Measurements from ENCODE around the gene CHD3.
"Not testable (repeated sequence)": the region's sequence is repeated elsewhere in the genome, so short reads cannot be mapped to it uniquely, and the experiment has no call there.

CHD3 gene

GRCh38 chr17:7850701-7851437 is 37.7 kb upstream of the CHD3 start:
- no peak for DNase-seq

- DNase-seq = peak; percentile 64
Measured at GRCh38 chr17:7851438-7852261, 36.9 kb upstream of the CHD3 start.

- no peak for DNase-seq
Measured at GRCh38 chr17:7852262-7852670, 36.3 kb upstream of the CHD3 start.

- no peak for DNase-seq
Measured at GRCh38 chr17:7852919-7853690, 35.5 kb upstream of the CHD3 start.

- DNase-seq = no peak
Measured at GRCh38 chr17:7853691-7854038, 34.9 kb upstream of the CHD3 start.

GRCh38 chr17:7854078-7854777 is 34.4 kb upstream of the CHD3 start:
- no peak for DNase-seq

GRCh38 chr17:7854851-7855659 is 33.5 kb upstream of the CHD3 start, which contains the start of gene TMEM88:
Gene TMEM88, plus strand, starts transcription at chr17:7855066. Its CDS starts 9 bp downstream, at chr17:7855075.
- no peak for DNase-seq

GRCh38 chr17:7855660-7856010 is 33.0 kb upstream of the CHD3 start:
- no peak for DNase-seq

- no peak for DNase-seq
Measured at GRCh38 chr17:7856011-7856810, 32.4 kb upstream of the CHD3 start.

GRCh38 chr17:7856811-7857712 is 31.5 kb upstream of the CHD3 start, which contains the start of gene NAA38:
Gene NAA38, minus strand, starts transcription at chr17:7857559. Its CDS starts 96 bp downstream, at chr17:7857463.
- DNase-seq = peak; percentile 87

- DNase-seq = peak; percentile 60
Measured at GRCh38 chr17:7857713-7858521, 30.7 kb upstream of the CHD3 start, which contains the start of gene CYB5D1. Gene CYB5D1, plus strand, starts transcription at chr17:7858003. Its CDS starts 132 bp downstream, at chr17:7858135.

- DNase-seq = no peak
Measured at GRCh38 chr17:7858522-7858810, 30.1 kb upstream of the CHD3 start.

- DNase-seq = no peak
Measured at GRCh38 chr17:7859028-7859427, 29.6 kb upstream of the CHD3 start.

- DNase-seq = no peak
Measured at GRCh38 chr17:7862692-7863437, 25.7 kb upstream of the CHD3 start.

GRCh38 chr17:7864384-7864783 is 24.2 kb upstream of the CHD3 start:
- DNase-seq = not testable (repeated sequence)

- DNase-seq = no peak
Measured at GRCh38 chr17:7864995-7865650, 23.5 kb upstream of the CHD3 start.

- DNase-seq = no peak
Measured at GRCh38 chr17:7867881-7868329, 20.7 kb upstream of the CHD3 start.

GRCh38 chr17:7873051-7873450 is 15.5 kb upstream of the CHD3 start:
- no peak for DNase-seq
